ENCODE results near the gene GBP1. TPM values are rescaled to one million over a fixed set of nuclear protein-coding genes. Genes with fewer than 3 reads are reported as not detected.
"Not testable (repeated sequence)": the region's sequence is repeated elsewhere in the genome, so short reads cannot be mapped to it uniquely, and the experiment has no call there.

Gene GBP1
- total RNA-seq, 6 donors from 2014 or later: 19.4 to 104 (median 53.1) TPM

DNA sequence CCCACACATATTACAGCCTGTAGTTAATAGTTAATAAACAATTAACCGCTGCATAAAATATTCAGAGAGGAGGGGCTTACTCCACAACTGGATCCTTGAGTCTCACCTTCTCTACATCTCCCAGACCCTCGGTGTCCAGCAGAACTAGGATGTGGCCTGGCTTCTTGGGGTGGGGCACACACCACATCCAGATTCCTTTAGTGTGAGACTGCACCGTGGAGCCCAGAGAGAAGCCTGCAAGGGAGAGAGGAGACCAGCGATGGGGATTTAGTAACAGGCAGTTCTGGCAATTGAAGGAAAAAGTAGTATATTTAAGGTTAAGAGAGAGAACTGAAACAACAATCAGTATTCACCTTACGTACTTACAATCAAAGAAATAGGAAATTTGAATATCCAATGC is 4.9 kb downstream of the GBP1 start:
- DNase-seq (no peak), ATAC-seq (ENCODE audit: low FRiP score in 2 of 2) (no peak)
- H3K4me1 ChIP-seq: peaks cover 22 to 31% (median 23%) of the 10 kb centered on the region in 4 donors
- no peak overlapping the region for H3K4me3 ChIP-seq
- WGBS, 2 donors: 93 to 98% methylated on average over 5 of the region's 5 CpGs
- no peak overlapping the region for H3K27ac ChIP-seq
- H3K27me3 ChIP-seq: no peaks in the 10 kb centered on the region
- no peaks in the 10 kb centered on the region for H3K9me3 ChIP-seq
- TF ChIP-seq POLR2AphosphoS5 (IDR thresholded peaks at IDR 0.05) (no peak), EP300 (IDR thresholded peaks at IDR 0.05) (no peak), POLR2A (IDR thresholded peaks at IDR 0.05) (no peak)
- TF ChIP-seq, protein P1, sequence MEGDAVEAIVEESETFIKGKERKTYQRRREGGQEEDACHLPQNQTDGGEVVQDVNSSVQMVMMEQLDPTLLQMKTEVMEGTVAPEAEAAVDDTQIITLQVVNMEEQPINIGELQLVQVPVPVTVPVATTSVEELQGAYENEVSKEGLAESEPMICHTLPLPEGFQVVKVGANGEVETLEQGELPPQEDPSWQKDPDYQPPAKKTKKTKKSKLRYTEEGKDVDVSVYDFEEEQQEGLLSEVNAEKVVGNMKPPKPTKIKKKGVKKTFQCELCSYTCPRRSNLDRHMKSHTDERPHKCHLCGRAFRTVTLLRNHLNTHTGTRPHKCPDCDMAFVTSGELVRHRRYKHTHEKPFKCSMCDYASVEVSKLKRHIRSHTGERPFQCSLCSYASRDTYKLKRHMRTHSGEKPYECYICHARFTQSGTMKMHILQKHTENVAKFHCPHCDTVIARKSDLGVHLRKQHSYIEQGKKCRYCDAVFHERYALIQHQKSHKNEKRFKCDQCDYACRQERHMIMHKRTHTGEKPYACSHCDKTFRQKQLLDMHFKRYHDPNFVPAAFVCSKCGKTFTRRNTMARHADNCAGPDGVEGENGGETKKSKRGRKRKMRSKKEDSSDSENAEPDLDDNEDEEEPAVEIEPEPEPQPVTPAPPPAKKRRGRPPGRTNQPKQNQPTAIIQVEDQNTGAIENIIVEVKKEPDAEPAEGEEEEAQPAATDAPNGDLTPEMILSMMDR (IDR thresholded peaks at IDR 0.05): no peak
- peaks cover 17 to 39% (median 25%) of the 10 kb centered on the region in 4 donors for H3K36me3 ChIP-seq

DNA sequence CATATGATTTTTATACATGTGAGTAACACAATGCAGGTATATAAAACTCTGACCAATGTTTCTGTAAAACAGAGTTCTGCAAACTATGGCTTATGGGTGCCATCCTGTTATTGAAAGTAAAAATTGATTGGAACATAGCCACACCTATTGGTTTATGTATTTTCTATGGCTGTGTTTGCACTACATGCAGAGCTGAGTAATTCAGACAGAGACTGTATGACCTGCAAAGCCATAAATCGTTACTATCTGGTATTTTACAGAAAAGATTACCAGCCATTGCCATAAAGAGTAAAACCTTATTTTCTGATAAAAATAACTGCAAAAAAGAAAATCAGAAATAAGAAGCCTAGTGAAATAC is 13.1 kb downstream of the GBP1 start:
- TF ChIP-seq, protein P1 (IDR thresholded peaks at IDR 0.05): no peak
- TF ChIP-seq POLR2A (IDR thresholded peaks at IDR 0.05) (no peak), POLR2AphosphoS5 (IDR thresholded peaks at IDR 0.05) (no peak), EP300 (IDR thresholded peaks at IDR 0.05) (no peak)

DNA sequence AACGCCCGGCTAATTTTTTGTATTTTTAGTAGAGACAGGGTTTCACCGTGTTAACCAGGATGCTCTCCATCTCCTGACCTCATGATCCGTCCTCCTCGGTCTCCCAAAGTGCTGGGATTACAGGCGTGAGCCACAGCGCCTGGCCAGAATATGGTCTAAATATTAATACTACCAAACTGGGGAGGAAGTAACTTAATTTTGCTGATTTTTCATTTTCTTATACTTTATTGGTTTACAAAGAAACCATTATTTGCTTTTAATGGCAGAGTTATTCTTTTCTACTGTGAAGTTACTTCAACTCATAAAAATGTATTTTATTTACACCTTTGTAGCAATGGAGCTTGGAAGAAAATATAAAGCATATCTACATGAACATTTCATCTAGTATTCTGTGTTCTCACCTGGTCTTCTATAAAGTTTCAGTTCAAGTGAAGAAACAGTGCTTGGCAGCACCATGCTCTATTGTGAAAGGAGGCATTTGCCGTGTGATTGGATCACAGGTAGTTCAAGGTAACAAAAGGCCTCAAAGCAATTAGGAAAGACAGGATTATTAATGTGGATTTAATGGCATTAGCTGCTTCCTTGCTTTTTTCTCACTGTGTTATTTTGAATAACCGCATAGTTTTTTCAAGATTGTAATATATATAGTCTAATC is 13.6 kb downstream of the GBP1 start:
- H3K9me3 ChIP-seq: no peaks in the 10 kb centered on the region
- TF ChIP-seq EP300 (IDR thresholded peaks at IDR 0.05) (no peak), POLR2A (IDR thresholded peaks at IDR 0.05) (no peak), POLR2AphosphoS5 (IDR thresholded peaks at IDR 0.05) (no peak)
- TF ChIP-seq, protein P1 (IDR thresholded peaks at IDR 0.05): no peak
- H3K4me1 ChIP-seq: peaks cover 0 to 4% (median 0%) of the 10 kb centered on the region in 4 donors
- no peak overlapping the region for H3K4me3 ChIP-seq
- DNase-seq (no peak), ATAC-seq (ENCODE audit: low FRiP score in 2 of 2) (no peak)
- H3K27me3 ChIP-seq: no peaks in the 10 kb centered on the region
- no peak overlapping the region for H3K27ac ChIP-seq
- WGBS, 2 donors: 98% methylated on average over 9 of the region's 9 CpGs
- H3K36me3 ChIP-seq: peaks cover 8 to 58% (median 20%) of the 10 kb centered on the region in 4 donors

More for the DNA sequence above, 13.1 kb downstream of the GBP1 start:
- DNase-seq: no peak
- no peak for ATAC-seq (ENCODE audit: low FRiP score in 2 of 2)
- Histone ChIP-seq H3K4me3 (no peak overlapping the region), H3K4me1 (peaks cover 0 to 4% (median 0%) of the 10 kb centered on the region in 4 donors), H3K27me3 (no peaks in the 10 kb centered on the region), H3K27ac (no peak overlapping the region), H3K36me3 (peaks cover 8 to 63% (median 23%) of the 10 kb centered on the region in 4 donors), H3K9me3 (no peaks in the 10 kb centered on the region)
- WGBS, 2 donors: 96 to 97% methylated on average over 1 of the region's 1 CpG

DNA sequence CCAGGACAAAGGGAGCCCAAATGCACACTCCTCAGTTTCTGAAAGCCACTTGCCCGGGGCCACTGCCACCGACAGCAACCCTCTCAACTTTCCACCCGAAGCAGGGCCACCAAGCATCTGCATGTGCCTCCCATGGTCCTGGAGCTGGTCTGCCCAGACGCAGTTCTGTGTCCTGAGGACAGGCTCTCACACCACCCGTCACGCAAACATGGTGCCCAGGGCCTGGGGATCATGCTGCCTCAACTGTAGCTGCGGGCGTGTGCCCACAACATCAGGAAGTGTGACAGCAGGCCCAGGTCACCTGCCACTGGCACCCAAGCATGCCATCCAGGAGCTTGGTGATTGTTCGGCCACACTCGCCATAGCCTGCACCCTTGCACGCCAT is 14.4 kb downstream of the GBP1 start:
- H3K27me3 ChIP-seq: no peaks in the 10 kb centered on the region
- peaks cover 8 to 51% (median 18%) of the 10 kb centered on the region in 4 donors for H3K36me3 ChIP-seq
- no peak overlapping the region for H3K4me3 ChIP-seq
- ATAC-seq (ENCODE audit: low FRiP score in 2 of 2) (peak; percentile 17 to 28), DNase-seq (peak in 1 of 2 donors; percentile 50)
- H3K4me1 ChIP-seq: no peaks in the 10 kb centered on the region
- TF ChIP-seq POLR2AphosphoS5 (IDR thresholded peaks at IDR 0.05) (no peak), POLR2A (IDR thresholded peaks at IDR 0.05) (no peak)
- TF ChIP-seq, protein P1 (IDR thresholded peaks at IDR 0.05): no peak
- no peaks in the 10 kb centered on the region for H3K9me3 ChIP-seq
- no peak overlapping the region for H3K27ac ChIP-seq
- 96 to 100% methylated on average over 7 to 11 of the region's 11 CpGs for WGBS, 2 donors

DNA sequence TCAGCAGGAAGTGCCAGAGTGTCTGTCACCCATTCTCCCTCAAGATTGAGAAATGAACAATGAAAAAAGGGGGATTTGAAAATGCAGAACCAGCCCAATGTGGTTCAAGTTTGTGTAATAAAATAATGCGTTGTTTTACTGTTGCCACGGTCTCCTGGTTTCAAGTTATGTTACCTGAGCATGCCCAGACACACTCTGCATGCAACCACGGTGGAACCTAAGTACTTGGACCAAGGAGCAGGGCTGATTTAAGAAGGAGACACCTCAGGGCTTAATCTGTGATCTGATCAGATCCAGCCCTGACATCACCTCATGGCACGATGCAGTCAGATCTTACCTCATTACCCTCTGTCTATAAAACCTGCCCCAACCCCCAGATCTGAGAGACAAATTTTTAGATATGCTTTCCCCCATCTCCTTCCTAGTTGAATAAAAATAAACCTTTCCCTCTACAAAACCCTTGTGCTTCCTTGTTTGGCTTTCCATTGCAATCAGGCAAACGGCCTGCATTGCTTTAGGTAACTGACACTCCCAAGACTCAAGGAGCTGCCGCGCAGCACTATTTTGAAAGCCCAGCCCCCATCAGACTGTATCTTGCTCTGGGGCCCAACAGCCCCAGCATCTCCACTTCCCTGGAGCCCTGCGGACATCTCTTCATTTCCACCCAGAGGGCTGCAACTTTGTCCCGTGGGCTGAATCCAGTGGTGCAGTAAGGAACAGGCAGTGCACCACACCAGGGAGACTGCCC is 14.9 kb downstream of the GBP1 start:
- 67 to 70% methylated on average over 8 to 9 of the region's 9 CpGs for WGBS, 2 donors
- H3K9me3 ChIP-seq, H3K27ac ChIP-seq, H3K4me1 ChIP-seq, DNase-seq, H3K4me3 ChIP-seq, H3K27me3 ChIP-seq: not testable (repeated sequence)
- H3K36me3 ChIP-seq: peaks cover 8 to 49% (median 18%) of the 10 kb centered on the region in 4 donors
- ATAC-seq (ENCODE audit: low FRiP score in 2 of 2): peak; percentile 27 to 47

DNA sequence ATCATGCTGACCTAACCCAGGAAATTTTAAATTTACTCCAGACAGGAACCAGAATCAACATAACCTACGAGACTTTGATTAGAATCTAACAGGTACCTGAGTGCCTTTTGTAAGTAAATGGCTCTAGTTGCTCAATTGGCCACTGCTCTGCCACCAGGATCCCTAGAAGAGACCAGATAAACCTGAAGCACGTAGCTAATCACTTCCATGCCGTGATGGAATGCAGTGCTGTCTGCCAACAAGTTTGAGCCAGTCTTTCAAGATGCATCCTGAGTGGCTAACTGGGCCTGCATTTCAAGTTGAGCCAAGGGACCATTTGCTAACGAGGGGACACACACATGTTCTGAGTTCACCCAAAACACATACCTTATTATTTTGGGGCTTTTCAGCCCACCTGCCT is 15.8 kb downstream of the GBP1 start:
- not testable (repeated sequence) for ATAC-seq (ENCODE audit: low FRiP score in 2 of 2); DNase-seq
- peaks cover 8 to 43% (median 17%) of the 10 kb centered on the region in 4 donors for H3K36me3 ChIP-seq

More for the DNA sequence above, 15.8 kb downstream of the GBP1 start:
- 57 to 89% methylated on average over 1 to 2 of the region's 4 CpGs for WGBS, 2 donors
- not testable (repeated sequence) for H3K4me3 ChIP-seq, H3K9me3 ChIP-seq, H3K27me3 ChIP-seq, H3K27ac ChIP-seq, H3K4me1 ChIP-seq

Data from upper lobe of left lung (tissue), 6 donors.